ENCODE measurements around the gene EIF5B. TPM values are rescaled to one million over a fixed set of nuclear protein-coding genes. Genes with fewer than 3 reads are reported as not detected.
"Not testable (repeated sequence)": the region's sequence is repeated elsewhere in the genome, so short reads cannot be mapped to it uniquely, and the experiment has no call there.

The EIF5B gene
- polyA plus RNA-seq, 4 donors = 53.6 to 77.9 (median 67.5) TPM

DNA sequence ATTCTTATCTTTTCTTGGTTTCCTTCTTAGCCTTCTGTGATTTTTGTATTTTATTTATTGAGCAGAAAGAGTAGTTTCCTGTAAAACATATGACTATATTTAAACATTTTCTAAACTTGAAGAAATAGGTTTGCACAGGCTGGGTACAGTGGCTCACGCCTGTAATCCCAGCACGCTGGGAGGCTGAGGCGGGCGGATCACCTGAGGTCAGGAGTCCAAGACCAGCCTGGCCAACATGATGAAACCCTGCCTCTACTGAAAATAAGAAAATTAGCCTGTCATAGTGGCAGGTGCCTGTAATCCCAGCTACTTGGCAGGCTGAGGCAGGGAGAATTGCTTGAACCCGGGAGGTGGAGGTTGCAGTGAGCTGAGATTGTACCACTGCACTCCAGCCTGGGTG is 31.7 kb downstream of the EIF5B start:
- DNase-seq (ENCODE audit: low read depth in 4 of 4, low spot score in 2 of 4) = not testable (repeated sequence)

DNA sequence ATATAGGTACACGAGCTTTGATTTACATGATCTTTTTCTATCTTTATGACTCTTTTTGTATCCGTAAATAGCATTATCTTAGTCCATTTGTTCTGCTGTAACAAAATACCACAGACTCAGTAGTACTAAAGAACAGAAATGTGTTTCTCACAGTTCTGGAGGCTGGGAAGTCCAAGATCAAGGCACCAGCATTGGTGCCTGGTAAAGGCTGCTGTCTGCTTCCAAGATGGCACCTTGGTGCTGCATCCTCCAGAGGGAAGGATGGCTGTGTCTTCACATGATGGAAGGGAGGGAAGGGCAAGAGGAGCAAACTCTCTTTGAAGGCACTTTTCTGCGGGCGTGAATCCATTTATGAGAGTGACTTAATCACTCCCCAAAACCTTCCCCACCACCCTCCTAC is 36.0 kb downstream of the EIF5B start:
- DNase-seq (ENCODE audit: low read depth in 4 of 4, low spot score in 2 of 4) = no peak

DNA sequence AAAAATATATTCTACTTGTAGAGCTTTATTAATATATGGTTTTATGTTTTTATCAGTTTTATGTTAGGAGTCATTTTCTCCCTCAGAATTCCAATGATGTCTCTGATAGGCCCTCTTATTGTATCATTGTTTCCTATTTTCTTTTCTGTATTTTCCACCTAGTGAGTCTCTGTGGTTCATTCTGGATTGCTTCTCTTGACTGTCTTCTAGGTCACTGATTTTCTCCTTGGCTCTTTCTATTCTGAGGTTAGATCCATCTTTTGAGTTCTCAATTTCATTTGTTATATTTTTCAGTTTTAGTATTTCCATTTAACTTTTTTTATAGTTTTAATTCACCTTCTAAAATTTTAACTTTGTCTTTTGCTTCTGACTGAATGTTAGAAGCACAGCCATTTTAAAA is 37.6 kb downstream of the EIF5B start:
- no peak for DNase-seq (ENCODE audit: low read depth in 4 of 4, low spot score in 2 of 4)

DNA sequence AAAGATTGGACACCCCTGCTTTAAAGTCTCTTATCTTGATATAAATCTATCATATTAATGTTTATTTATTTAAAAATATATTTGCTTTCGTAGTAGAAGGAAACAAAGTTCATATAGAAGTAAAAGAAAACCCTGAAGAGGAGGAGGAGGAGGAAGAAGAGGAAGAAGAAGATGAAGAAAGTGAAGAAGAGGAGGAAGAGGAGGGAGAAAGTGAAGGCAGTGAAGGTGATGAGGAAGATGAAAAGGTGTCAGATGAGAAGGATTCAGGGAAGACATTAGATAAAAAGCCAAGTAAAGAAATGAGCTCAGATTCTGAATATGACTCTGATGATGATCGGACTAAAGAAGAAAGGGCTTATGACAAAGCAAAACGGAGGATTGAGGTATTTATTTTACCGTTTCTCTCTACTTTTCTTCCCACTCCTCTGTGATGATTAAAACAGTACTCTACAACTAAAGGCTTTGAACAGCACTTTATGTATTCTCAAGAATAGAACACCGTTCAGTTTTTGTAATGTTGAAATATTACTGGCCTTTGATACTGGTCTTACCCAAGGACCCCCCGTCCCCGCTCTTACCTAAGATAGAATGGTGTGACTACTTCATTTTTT is 39.2 kb downstream of the EIF5B start:
- no peak for DNase-seq (ENCODE audit: low read depth in 4 of 4, low spot score in 2 of 4)

DNA sequence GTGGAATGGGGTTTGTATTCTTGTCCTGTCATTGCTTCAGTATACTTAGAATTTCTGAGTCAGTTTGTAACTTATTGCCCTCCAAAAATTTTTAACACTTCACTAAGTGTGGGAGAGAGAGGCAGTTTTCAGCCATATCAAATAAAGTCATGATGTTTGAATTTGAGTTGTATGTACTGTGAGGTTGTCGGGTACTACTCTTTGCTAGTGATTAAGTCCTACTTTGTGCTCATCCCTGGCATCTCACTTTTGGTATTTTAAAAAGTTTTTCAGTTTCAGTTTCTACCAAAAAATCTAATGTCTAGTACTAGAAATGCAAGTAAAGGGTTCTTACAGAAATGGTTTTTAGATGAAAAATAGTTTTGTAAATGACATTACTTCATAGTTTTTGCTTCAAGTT is 40.7 kb downstream of the EIF5B start:
- no peak for DNase-seq (ENCODE audit: low read depth in 4 of 4, low spot score in 2 of 4)

DNA sequence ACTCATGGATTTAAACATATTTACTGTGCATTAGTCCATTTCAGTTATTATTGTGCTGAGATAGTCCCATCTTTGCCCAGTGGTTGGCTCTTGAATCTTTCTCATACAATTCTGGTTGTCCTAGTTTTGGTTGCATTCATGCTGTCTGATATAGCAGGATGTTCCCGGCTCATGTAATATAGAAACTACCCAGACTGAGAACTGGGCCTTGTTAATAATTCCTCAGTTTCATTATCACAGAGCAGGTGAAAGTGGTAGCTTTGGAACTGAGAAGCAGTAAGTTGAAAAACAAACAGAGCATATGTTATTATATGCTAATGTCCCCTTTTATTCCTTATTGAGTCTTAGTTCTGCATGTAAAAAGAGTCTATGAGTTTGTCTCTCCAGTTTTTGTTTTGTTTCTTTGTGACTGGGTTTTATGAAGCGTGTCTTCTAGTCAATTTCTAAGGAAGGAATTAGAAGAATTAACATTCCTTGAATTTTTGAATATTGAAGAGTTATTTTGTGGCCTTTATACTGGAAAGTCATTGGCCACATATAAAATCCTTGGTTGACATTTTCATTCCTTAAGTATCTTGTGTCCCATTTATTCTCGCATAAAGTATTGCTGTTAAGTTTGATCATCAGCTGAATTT is 43.3 kb downstream of the EIF5B start:
- DNase-seq (ENCODE audit: low read depth in 4 of 4, low spot score in 2 of 4) = no peak

DNA sequence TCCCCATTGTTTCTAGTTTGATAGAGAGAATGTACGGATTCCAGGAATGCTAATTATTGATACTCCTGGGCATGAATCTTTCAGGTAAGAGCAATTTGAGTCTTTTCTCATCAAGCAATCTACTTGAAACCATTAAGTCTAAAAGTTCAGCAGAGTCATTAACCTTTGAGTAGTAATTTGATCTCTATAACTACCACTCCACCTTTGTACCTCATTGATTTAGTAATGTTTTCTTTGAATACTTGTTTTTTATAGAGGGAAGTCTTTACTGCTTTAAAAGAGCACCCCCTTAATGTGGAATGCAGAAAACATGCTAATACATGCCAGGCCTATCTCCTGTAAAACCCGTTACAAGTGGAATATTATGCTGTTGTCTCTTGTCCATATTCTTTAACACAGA is 45.0 kb downstream of the EIF5B start:
- no peak for DNase-seq (ENCODE audit: low read depth in 4 of 4, low spot score in 2 of 4)

DNA sequence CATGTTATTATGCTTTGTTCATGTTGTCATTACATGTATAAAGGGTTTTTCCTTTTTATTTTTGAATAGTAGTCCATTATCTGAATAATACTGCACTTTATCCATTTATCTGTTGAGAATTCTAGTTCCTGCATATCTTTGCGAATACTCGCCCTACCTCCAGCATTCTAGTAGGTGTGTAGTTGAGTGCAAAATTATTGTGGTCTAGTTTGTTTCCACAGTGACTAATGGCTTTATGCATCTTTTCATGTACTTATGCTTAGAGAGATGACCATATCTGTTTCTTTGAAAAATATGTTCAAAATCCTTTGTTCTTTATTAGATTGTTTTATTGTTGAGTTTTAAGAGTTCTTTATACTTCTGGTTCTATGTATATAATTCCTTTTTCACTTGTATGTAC is 48.8 kb downstream of the EIF5B start:
- DNase-seq (ENCODE audit: low read depth in 4 of 4, low spot score in 2 of 4) = no peak

DNA sequence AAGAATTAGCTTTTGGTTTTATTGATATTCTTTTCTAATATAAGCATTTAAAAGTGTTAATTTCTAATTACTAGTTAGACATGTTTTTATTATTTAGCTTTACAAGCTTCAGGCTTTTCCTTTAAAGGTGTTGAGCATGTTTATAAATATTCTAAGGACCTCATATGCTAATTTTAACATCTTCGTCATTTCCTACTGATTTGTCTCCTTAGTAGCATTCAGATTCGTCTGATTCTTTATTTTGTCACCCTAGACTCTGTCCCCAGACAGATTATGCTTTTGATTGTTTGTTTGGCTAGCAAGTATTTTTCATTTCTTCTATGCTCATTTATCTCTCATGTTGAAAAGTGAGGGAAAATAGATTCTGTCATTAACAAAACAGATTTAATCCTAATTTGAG is 51.7 kb downstream of the EIF5B start:
- DNase-seq (ENCODE audit: low read depth in 4 of 4, low spot score in 2 of 4) = no peak

DNA sequence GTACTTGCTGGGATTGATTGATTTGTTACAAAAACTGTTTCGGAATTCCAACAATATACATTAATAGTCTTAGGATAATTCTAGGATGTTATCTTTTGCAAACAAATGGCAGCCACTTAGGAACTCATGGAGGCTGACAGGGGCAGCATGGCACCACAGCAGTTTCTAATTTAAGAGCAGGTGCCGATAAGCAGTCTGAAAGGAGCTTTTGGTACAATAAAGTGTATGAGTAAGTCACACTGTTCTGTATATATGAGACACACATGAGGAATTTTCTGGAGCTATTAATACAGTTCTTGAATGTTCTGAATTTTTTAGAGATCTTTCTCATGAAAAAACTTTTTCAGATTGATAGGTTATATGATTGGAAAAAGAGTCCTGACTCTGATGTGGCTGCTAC is 52.2 kb downstream of the EIF5B start:
- DNase-seq (ENCODE audit: low read depth in 4 of 4, low spot score in 2 of 4) = no peak

DNA sequence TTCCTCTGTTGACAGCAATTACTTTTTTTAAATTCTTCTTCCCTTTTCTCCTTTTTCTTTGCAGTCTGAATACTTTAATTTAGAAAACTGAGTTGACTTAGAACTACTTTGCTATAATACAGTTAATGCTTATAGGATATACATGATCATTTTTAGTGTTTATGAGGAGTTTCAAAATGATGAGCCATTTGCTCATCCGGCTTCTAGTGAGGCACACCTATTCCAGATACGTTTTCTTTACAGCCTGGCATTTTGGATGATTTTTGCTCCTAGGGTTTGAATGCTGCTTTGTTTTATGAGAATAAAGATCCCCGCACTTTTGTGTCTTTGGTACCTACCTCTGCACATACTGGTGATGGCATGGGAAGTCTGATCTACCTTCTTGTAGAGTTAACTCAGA is 52.8 kb downstream of the EIF5B start:
- DNase-seq (ENCODE audit: low read depth in 4 of 4, low spot score in 2 of 4) = no peak

DNA sequence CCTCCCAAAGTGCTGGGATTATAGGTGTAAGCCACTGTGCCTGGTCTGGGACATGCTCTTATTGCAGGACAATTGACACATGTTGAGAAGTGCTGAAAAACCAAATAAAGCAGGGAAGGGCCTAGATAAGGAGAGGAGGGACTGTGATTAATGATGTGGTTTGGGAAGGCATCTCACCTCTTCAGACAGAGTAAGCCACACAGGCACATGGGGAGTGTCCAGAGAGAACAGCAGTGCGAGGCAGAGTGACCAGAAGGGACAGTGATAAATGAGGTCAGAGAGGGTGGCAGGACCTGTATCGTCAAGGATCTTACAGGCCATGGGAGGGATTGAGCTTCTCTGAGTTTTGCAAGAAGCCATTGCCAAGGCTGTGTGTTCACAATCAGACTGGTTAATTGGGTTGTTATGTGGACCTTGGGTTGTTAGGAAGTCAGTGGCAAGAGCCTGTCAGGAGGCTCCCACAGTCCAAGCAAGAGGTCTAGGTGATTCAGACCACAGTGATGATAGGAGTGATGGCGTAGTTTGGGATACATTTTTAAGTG is 58.5 kb downstream of the EIF5B start:
- DNase-seq (ENCODE audit: low read depth in 4 of 4, low spot score in 2 of 4) = no peak

DNA sequence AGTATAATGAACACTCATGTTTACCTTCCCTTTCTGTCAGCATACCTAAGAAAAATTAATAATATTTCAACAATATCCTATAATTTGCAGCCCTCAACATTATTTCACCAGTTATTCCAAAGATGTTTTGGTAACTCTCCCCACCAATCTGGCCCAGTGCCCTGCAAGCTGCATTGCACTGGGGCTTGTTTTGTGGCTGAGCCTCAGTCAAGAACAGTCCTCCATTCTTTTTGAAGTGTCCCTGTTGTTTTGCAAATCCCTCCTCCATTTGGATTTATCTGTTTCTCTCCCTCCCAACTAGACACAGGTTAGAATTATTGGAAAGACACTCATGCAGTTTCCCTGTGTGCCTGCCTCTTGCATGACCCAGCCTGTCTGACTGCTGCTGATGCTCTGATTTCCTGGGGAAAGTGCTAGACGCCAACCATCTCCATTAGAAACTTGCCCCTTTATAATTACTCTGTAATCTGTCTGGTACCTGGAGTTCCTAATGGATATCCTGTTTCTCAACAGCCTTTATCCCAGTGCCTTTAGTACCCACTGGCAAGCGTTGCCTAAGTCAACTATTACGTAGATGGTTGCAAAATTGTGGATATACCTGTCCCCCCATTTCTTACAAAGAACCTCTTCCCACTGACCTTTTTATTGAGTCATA is 60.2 kb downstream of the EIF5B start:
- no peak for DNase-seq (ENCODE audit: low read depth in 4 of 4, low spot score in 2 of 4)

DNA sequence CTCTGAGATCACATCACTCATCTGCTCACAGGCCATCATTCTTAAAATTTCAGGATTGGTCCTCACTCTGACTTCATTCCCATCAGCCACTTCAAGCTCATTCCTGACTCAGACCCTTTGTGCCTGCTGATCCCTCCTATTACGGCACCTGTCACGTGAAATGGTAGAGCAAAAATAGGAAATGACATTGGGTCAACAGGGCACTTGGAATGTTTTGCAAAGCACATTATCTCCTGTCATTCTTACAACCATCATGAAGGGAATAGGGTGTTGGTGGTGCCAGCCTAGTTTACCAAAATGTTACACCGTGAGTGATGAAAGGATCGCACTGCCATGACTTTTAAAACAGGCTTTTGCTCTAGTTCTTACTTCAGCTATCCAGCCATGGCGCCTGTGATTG is 61.1 kb downstream of the EIF5B start:
- no peak for DNase-seq (ENCODE audit: low read depth in 4 of 4, low spot score in 2 of 4)

DNA sequence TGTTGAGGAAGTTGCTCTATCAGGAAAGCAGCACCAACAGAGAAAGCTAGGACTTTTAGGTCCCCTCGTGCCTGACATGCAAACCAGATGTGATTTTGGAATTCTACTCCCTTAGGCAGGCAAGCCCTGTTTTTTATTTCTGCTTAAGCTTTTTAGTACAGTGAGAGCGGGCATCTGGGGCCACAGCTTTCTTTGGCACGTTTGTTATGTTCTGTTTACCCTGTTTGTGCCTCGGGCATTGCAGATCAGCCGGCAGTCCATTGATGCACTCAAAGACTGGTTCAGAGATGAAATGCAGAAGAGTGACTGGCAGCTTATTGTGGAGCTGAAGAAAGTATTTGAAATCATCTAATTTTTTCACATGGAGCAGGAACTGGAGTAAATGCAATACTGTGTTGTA is 61.9 kb downstream of the EIF5B start:
- DNase-seq (ENCODE audit: low read depth in 4 of 4, low spot score in 2 of 4) = no peak

DNA sequence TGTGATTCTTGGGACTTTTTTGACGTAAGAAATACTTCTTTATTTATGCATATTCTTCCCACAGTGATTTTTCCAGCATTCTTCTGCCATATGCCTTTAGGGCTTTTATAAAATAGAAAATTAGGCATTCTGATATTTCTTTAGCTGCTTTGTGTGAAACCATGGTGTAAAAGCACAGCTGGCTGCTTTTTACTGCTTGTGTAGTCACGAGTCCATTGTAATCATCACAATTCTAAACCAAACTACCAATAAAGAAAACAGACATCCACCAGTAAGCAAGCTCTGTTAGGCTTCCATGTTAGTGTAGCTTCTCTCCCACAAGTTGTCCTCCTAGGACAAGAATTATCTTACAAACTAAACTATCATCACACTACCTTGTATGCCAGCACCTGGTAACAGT is 62.6 kb downstream of the EIF5B start:
- DNase-seq (ENCODE audit: low read depth in 4 of 4, low spot score in 2 of 4) = no peak

DNA sequence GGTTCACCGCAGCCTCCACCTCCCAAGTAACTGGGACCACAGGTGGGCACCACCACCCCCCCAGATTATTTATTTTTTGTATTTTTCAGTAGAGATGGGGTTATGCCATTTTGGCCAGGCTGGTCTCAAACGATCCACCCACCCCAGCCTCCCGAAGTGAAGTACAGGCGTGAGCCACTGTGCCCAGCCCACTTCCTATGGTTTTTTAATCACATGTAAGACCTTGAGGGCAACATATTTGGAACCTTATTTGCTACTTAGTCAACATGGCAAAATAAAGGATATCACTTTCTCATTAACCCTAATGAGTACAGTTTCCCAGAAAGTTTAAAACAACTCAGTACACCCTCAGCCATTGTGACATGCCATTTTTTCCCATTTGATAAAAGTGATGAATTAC is 64.7 kb downstream of the EIF5B start:
- no peak for DNase-seq (ENCODE audit: low read depth in 4 of 4, low spot score in 2 of 4)

DNA sequence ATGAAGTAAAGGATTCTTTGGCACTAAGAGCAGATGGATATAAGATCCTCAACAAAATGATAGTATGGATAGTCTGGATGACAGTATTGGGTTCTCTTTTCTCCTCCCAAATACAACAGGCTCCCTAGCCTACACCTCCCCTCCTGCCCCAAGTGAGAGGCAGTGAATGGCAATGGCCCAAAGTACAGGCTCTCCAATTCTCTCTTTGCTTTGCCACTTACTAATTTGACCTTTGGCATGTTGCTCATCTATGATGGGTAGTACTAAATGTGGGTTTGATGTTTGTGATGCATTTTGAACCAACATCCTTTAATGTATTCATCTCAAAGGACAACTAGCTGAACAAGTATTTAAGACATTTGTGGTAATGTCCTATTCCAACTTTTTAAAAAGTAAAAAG is 65.9 kb downstream of the EIF5B start:
- DNase-seq (ENCODE audit: low read depth in 4 of 4, low spot score in 2 of 4) = no peak

DNA sequence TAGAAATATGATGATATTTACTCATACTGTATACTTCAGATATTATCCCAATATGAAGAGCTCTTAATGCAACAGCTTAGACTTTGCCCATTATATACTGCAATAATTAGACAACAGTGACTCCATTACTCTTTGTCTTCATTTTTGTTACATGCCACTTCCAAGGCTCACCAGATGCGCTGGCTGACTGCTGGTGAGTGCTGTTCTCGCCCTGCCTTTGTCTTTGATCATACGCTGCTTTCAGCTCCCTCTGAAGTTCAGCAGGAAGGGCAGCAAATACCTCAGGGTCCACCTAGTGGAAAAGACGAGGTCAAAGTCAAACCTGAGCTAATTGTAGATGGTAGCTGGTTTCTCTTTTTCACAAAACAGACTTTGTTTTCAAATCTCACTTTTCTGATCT is 66.3 kb downstream of the EIF5B start:
- DNase-seq (ENCODE audit: low read depth in 4 of 4, low spot score in 2 of 4) = peak in 1 of 4 donors; percentile 9

DNA sequence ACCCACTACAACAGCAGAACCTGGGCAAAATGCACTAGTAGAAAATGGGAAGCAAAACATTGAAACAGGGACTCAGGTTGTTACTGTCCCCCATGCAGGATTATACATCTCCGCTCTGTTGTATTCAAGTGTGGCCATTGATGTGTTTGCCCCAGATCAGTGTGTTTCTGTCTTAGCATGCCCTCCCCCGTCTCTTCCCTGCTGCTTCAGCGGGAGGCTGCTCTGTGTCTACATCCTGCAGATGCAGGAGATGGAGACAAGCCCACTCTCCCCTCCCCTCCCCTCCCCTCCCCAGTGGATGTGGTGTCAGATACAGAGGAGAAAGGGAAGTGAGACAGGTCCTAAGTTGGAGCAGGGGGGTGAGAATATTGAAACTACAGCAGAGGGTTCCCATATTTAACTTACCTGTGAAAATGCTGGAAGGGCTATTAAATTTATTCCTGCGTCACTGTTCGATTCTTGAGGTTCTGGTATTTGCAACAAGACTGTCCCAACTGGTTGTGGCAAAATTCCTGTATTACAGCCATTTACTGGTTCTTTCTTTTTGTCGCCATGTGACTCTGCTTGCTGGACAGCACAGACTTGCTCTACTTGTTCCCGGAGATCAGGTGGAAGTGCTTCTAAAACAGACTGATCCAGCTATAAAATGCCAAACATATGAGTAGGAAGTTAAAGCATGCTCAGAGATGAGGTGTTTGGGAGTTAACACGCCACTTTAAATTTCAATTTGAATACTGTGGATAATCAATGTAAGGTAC is 67.0 kb downstream of the EIF5B start:
- no peak for DNase-seq (ENCODE audit: low read depth in 4 of 4, low spot score in 2 of 4)

Measured in left renal cortex interstitium (tissue), 4 donors.